Islet of Langerhans (tissue), 1 donor: ENCODE data around the gene DNAH11.

Experiments used
- FAIRE-seq: peaks from one replicate; lab custom pipeline; 2011; peaks lifted over from hg19 to GRCh38; lab: Jason Lieb, UNC

Gene DNAH11

DNA sequence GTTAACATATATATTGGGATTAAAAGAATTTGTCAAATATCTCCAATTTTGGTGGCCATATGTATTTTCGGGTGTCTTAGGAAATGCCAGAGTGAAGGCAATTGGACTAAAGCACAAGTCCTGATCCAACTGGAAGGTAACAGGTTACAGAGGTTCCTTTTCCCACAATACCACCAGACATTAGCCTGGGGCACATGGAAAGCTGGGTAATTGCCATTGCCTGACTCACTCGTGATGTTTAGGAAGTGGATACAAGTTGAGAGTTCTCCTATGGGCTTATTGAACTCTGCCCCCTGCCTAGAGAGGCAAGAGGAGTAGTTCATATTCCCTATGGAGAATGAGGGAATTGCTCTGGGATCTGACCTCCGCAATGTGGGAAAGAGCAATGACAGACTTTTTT lies 5.7 kb downstream of the DNAH11 start:
- no peak for FAIRE-seq

DNA sequence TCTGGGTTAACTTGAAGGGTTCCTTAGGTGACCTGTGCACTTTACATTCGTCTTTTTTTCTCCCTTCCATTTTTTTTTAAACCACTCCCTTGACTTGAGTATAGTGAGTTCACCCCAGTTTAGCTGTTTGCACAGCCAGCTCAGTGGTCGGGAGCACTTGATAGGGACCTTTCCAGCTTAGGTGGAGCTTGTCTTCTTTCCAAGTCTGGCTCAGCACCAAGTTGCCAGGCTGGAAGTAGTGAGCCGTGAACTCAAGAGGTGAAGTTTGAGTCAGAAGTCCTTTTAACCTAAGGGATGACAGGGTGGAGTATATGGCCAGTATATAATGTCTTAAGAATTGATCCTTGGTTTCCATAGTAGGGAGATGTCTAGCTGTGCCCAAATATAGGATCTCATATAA lies 7.2 kb downstream of the DNAH11 start:
- FAIRE-seq: no peak

DNA sequence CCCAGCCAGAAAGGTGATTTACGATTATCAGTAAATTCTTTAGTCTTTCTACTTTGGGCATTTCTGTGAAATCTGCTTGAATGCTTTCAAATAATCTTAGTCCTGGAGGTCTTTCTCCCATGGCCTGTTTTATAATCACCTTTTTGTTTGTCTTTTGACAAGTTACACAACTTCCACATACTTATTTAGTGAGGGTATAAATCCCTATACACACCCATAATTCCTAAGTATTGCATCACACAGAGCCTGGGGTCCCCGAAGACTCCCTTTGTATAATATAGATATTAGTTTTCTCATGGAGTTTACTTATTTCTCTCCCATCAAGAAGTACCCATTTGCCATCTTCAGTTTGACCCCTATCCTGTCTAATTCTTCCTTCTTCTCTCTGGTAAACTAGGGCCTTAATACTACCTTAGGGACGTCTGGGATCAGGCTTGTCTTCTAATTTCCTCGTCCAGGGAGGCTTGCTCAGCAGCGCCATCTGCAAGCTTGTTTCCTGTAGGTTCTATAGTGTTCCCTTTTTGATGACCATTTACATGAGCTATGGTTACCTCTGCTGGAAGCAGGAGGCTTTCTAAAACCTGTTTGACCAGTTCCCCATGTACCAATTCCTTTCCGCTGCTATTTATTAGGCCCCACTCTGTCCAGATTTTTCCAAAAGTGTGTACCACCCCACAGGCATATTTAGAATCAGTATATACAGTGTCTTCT lies 8.1 kb downstream of the DNAH11 start:
- no peak for FAIRE-seq

DNA sequence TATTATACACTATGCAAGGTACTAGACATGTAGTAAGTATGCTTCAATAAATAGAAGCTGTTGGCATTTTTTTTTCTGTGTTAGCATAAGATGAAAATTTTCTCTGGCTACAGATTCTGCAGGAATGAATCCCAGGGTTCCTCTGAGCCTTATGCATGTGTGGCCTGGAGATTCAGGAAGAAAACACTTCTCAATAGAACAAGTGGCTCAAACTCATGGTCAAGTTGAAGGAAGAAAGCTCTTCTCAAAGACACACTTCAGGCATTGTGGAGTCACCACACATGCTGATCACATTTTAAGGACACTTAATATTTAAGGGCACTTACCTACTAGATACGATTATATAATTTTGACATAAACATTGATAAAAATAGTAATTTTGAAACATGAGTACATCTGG lies 19.5 kb downstream of the DNAH11 start:
- no peak for FAIRE-seq

DNA sequence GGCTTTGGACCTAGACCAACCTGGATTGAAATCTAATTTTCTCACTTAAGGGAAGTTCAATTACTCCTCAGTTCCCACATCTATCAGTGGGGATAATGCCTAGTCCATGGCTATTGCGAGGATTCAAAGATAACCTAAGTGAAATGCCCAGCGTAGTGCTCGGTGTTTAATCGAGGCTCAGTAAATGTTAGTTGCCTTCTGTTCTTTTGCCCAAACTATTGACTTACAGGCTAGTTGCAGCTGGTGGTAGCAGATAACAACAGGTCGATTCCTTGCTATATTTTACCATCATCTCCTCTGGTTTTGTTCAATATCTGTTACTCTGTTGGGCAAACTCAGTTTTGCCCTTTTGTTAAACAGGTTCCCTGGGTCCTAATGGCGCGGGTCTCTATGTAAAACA lies 22.8 kb downstream of the DNAH11 start:
- no peak for FAIRE-seq

DNA sequence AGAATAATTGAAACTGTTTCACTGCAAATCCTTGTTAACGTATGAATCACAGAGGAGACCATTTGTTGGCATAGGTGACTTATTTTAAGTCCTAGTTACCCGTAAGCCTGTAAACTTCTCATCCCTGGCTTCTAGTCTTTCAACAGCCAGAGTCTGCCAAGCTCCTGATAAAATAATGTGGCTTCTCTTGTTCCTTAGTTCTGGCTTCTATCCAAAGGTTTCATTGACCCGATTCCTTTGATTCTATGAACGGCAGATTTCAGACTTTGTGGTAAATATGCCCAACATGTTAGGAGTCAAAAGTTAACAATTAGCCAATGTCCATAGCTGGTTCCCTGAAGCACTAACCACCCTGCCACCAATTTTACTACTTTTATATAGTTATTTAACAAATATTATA lies 23.3 kb downstream of the DNAH11 start:
- no peak for FAIRE-seq

DNA sequence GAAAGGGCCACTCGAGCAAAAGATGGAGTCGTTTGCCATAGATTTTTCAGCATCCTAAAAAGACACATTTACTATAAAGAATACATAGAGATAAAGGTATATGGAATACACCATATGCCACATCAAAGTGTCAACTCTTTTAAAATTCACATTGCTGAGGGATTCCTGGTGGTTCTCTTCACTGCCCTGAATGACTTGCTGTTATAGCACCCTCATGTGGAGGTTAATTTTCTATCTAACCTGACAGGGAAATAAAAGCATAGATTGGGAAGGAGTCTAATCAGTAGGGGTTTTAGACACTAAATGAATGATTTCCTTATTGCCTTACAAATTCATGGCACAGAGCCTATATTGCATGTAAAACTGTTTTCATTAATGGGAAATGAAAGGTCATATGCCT lies 25.9 kb downstream of the DNAH11 start:
- no peak for FAIRE-seq

DNA sequence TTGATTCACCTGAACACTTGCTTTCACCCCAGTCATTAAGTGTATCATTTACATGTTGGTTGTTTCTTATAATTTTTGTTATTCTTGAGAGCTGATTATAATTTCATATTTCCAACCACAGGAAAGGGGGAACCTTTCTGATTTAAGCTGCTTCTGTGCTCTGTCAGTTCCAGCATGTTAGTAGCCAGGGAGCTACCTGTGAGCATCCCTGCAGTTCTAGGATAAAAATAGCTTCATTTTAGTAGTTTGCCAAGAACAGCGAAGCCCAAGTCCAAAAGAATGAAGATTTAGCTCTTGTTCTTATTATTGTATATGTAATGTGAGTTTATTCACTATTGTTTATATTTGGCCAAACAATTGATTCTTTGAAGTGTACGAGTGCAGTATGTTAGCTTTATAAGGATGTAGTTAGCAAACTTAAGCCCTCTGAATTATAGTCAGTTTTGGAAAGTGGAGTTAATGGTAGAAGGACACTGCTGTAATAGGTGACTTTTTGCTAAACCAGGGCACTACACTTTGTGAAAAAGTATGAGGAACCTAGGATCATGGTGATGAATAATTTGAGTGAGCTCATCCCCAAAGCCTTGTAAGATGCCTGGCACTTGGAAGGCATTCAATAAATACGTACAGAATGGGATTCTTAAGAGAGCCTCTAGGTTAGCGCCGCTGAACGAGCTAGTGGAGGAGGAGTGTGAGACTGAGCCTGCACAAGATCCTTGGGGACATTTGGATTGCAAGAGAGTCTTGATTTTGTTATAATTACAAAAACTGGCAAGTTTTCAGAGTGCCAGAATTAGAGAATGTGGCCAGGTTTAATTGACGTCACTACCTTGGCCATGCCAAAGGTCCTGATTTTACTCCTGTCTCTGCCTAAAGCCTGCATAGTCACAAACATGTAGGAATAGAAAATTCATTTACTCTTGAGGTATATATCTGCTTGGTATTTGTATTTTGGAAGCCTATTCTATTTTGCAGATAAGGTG lies 29.8 kb downstream of the DNAH11 start:
- FAIRE-seq: no peak

DNA sequence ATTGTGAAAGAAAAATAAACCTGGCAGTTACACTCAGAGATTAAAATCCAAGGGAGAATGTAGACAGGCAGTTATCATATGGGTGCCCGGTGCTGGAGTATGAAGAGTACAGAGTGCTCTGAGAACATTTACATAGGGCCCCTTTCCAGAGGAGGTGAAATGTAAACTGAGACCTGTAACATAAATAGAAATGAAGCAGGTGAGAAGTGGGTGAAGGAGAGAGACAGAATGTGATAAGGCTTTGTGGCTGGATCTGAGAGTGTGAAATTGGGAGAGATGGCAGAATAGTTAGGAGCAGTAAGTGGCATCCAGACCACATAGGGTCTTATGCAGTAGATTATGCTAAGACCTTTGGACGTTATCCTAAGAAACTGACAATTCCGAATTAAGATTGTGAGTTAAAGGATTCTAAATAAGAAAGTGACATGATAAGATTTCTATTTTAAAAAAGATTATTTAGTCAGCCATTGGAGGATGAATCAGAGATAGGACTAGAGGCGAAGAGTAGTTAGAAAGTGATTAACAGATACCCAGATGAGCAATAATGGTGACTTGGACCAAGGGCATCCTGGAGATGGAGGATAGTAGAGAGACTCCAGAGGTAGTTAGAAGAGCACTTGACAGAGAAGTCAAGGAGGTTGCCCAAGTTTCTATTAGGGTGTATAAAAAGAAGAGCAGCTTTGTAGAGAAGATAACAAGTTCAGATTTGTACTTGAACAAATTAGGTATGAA lies 36.7 kb downstream of the DNAH11 start:
- FAIRE-seq: no peak

DNA sequence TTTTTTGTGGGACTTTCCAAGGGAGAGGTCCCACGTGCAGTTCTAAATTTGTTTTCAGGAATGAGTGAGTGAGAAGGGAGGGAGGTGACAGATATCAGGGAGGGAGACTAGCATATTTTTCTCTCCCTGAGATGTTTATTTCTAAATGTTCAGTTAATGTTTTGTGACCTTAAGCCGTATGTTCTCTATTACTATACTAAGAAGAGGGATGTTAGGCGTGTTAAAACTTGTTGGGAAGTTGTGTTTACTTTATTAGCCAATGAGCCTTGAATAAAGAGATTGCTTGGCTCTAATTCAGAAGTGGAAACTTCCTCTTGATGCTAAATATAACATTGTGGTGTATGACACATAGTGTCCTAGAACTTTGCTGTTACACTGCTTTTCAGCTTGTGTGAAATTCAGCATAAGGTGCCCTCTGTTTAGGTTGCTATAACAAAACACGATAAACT lies 37.3 kb downstream of the DNAH11 start:
- peak; percentile 79 for FAIRE-seq

DNA sequence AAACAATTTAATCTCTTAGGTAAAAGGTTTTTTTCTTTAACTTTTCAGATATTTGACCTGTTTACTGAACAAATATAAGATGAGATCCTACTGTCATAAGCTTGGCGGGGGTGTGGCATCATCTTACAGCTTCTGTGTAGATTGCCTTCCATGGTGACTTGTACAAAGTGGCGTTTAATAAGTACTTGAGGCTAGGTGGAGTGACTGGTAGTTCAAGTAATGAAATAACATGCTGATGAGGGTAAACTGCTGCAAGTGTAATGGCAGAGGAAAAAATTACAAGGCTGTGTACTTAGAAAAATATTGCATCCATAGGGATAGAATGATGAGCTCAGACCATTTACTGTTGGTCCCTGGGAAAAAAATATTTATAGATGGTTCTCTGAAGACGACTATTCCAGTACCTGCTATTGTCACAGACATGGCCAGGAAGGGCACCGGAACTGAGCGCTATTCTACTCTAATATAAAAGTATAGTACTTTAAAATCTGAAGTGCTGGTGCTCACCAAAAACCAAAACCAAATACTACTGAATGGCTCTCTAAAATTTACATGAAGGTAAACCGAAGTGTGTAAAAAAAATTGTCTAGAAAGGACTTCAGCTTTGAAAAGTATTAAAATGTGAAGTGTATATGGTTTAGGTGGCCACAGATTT lies 42.4 kb downstream of the DNAH11 start:
- FAIRE-seq: no peak

DNA sequence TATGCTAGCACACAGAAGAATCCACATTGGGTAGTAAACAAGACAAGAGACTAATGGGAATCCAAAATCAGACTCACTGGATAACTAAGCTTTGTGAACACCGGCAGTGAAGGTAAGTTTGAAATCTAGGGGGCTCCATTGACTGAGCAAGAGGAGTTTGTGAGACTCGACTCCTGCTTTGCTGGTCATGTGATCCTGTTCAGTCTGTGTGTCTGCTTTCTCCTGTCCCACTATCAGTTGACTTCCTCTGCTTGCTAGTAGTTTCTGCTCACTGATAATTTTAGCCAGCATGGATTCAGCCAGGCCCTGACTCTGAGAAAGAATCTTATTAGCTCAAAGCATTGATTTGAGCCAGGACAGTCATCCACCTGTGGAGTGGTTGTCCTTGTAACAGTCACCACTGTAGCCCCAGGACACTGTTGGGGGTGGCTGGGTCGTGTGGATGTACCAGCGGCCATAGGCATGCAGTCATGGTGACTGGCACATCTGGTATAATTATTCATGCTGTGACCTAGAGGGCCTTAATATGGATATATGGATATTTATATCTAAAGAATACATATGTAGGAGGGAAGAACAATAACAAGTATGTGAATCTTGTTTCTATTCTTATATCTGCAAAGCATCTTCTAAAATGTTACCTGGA lies 44.4 kb downstream of the DNAH11 start:
- FAIRE-seq: no peak

DNA sequence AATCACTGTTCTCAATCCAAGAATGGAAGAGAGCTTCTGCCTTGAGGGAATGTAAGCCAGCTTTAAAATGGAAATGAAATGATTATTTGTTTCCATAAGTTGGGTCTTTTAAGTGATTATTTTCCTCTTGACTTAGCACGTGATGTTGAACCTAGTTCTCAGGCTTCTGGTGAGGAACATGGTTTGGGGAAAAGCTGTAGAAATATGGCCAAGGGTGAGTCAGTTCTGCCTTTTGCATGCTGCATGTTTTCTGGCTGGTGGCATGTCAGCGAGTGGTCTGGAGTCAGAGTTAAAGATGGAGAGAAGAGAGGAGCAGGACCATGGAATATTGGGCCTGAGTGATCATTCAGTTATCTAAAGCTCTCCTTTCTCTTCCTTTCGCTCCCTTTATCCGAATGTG lies 54.0 kb downstream of the DNAH11 start:
- FAIRE-seq: no peak

DNA sequence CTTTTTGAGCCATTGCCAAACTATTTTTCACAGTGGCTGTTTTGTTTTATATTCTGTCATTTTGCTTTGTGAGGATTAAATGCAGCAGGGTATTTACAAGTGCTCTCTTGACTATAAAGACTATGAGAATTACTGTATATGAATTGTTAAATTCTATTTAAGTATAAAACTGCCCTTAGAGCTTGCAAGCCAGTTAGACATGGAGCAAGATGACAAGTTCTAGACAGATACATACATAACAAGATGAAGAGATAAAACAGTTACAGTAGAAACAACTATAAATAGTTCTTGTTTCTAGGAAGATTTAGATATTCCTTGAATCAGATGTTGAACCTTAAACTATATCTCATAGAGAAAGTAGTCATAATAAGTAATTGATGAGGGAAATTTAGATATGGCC lies 60.6 kb downstream of the DNAH11 start:
- FAIRE-seq: no peak

DNA sequence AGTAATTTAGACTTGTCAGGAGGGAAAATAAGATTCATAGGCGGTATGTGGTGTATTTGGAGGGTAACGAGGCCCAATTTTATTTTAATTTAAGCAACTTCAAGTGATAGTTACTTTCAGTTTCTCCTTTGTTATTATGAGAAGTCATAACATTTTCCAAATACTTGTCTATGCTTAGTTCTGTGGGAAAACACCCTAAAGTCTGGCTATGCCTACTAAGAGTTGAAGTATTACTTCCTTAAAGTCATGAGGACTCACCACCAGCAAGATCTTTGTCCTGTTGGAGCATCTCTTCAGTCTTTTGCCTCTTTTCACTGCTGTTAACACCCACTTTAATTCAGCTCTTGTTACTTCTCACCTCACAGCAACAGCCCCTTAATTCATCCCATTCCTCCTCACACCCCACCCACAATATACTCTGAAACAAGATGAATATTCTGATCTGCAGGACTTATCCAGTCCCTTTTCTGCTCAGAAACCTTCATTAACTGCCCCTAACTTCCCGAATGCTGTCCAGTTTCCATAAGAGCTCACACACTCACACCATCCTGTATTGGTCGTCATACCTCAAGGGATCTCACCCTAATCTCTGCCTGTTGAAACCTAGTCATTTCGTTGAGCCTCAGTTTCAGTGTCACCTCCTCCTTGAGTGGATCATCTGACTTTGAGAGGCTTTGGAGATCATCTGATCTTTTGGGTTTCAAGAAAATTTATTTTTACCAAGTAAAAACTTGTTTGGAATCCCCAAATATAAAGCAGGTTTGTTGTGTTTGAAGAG lies 61.3 kb downstream of the DNAH11 start:
- FAIRE-seq: no peak

DNA sequence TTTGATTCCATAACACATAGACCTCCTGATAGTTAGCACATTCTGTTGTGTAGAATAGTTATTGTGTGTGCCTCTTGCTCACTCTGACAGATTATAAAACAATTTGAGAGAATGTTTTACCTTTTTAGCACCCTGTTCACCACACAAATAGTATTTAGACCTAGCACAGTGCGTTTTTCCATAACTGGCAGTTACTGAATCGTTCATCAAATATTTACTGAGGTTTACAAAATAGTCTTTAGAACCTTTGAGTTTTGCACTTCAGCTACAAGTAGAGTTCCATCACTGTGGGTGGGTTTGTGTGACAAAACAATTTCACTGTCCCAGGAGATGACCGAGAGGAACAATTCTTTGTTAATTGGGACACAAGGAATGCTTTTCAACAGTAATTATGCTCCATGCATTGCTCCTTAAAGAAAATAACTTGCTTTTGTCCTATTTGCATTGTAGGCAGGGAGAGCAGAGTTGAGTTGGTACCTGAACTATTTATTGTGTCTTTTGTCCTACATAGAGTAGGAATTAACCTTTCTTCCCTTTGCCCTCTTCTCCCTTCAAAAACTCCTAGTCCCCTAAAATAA lies 62.3 kb downstream of the DNAH11 start:
- FAIRE-seq: no peak

DNA sequence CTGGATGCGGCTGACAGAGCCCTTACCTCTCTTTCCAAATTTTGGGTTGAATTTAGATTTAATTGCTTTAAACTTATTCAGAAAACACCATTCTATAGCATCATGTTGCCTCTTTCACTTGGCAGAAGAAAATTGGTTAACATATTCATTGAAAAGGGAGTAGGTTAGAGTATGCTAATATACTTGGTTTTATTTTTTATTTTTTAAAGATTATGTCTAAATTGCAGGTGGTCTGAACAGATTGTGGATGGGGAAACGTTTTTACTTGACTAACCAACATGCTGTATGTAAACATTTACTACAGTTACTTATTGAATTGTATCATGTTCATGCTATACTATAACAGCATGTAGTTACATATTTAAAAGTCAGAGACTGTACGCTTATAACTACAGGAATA lies 65.6 kb downstream of the DNAH11 start:
- no peak for FAIRE-seq

DNA sequence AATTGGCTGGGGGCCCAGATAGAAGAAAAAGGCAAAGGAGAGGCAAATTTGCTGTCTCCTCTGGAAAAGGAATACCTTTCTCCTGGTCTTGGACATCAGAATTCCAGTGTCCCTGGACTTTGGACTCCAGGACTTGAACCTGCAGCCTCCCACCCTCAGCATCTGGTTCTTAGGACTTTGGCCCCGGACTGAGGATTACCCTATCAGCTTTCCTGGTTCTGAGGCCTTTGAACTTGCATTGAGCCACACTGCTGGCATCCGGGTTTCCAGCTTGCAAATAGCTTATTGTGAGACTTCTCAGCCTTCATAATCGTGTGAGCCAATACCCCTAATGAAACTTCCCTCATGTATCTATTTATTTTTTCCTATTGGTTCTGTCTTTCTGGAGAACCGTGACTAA lies 68.3 kb downstream of the DNAH11 start:
- FAIRE-seq: no peak

DNA sequence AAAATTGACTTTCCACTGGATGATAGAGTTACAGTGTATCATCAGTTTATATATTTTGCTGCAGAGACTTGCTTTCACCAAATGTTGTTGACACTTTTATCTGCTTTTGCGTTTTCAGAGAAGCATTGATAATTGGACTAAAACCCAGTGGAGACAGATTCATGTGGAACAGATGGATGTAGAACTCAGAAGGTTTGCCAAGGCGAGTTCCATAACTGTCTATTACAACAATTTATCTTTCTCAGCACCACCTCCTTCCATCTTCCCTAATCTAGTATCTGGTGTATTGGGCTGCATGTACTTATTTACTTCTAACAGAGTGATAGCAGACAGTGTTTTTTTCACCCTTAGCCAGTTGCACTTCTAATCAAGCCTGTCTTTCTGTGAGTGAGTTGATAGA lies 73.3 kb downstream of the DNAH11 start:
- no peak for FAIRE-seq

DNA sequence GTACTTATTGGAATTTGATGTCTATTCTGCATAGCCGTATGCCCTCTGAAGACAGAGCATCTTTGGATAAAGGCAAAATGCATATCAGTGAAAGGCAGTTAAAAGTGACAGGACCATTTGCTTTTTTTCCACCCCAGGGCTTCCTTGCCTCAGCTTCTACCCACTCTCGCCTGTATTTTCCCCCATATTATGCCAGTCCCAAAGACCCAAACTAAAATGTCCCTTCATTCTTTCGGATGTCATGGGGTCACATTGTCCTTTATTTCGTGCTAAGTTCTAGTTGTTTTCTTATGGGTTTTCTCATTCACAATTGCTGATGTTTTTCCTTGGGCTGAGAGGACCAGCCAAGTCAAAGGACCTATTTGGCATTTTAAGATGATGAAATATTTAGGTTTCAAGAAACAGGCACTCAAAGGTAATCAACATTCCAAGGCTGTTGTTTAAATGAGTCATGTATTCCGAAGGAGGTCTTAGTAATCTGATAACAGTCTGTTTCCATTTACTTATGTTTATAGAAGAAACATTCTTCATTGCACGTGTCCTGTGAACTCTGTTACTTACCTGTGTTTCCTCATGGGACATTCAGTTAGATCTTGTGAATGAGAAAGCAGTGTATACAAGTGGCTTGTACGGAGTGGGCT lies 74.1 kb downstream of the DNAH11 start:
- no peak for FAIRE-seq
